Hindlimb muscle (tissue), 1 donor: ENCODE data around the gene ELK4. TPM values are rescaled to one million over a fixed set of nuclear protein-coding genes. Genes with fewer than 3 reads are reported as not detected.
A peak's percentile ranks its signal among the peaks of the same experiment; 100 is the strongest.

Source experiments
- DNase-seq: peaks from one replicate; pipeline ENCODE4 v3.0.0-alpha.2; 2013
- polyA plus RNA-seq: library from polyadenylated mRNA; unstranded; fragments of 120-200 nt; gene quantifications from one replicate; pipeline ENCODE4 v1.2.1, GENCODE V29; 2013; ENCODE audit not compliant: insufficient read length

ELK4 gene
- polyA plus RNA-seq, 1 donor, result 14.2 TPM

GRCh38 chr1:205627956-205628355 lies 3.9 kb downstream of the ELK4 start:
- no peak for DNase-seq

- no peak for DNase-seq
Observed at GRCh38 chr1:205626216-205626615, 5.6 kb downstream of the ELK4 start.

- no peak for DNase-seq
Observed at GRCh38 chr1:205623646-205624045, 8.2 kb downstream of the ELK4 start.

- DNase-seq, result no peak
Observed at GRCh38 chr1:205620269-205620668, 11.5 kb downstream of the ELK4 start.

GRCh38 chr1:205619376-205619775 lies 12.4 kb downstream of the ELK4 start:
- DNase-seq, result no peak

GRCh38 chr1:205616563-205617293 lies 15.1 kb downstream of the ELK4 start:
- no peak for DNase-seq

GRCh38 chr1:205615789-205616188 lies 16.0 kb downstream of the ELK4 start:
- DNase-seq, result no peak

GRCh38 chr1:205613854-205614412 lies 17.9 kb downstream of the ELK4 start:
- DNase-seq, result no peak

GRCh38 chr1:205612556-205612955 lies 19.3 kb downstream of the ELK4 start:
- DNase-seq, result no peak

- no peak for DNase-seq
Observed at GRCh38 chr1:205612104-205612503, 19.7 kb downstream of the ELK4 start.

GRCh38 chr1:205610901-205611466 lies 20.8 kb downstream of the ELK4 start:
- no peak for DNase-seq

- no peak for DNase-seq
Observed at GRCh38 chr1:205610036-205610435, 21.8 kb downstream of the ELK4 start.

GRCh38 chr1:205604825-205605505 lies 26.8 kb downstream of the ELK4 start:
- no peak for DNase-seq

GRCh38 chr1:205604059-205604458 lies 27.8 kb downstream of the ELK4 start:
- DNase-seq, result no peak

GRCh38 chr1:205601205-205601604 lies 30.6 kb downstream of the ELK4 start:
- no peak for DNase-seq

- DNase-seq, result no peak
Observed at GRCh38 chr1:205600085-205600484, 31.7 kb downstream of the ELK4 start.

- DNase-seq, result no peak
Observed at GRCh38 chr1:205599669-205600042, 32.2 kb downstream of the ELK4 start.

GRCh38 chr1:205598841-205599668 lies 32.8 kb downstream of the ELK4 start:
- DNase-seq, result peak; percentile 88

- peak; percentile 91 for DNase-seq
Observed at GRCh38 chr1:205597691-205598314, 34.0 kb downstream of the ELK4 start.

- DNase-seq, result no peak
Observed at GRCh38 chr1:205596876-205597275, 34.9 kb downstream of the ELK4 start.

- DNase-seq, result no peak
Observed at GRCh38 chr1:205595861-205596260, 36.0 kb downstream of the ELK4 start.

- no peak for DNase-seq
Observed at GRCh38 chr1:205595435-205595834, 36.4 kb downstream of the ELK4 start.
